Hindlimb muscle (tissue), 1 donor: ENCODE results near the gene CDK5RAP2. TPM values are rescaled to one million over a fixed set of nuclear protein-coding genes. Genes with fewer than 3 reads are reported as not detected.
A peak's percentile ranks its signal among the peaks of the same experiment; 100 is the strongest.
"Not testable (repeated sequence)": the region's sequence is repeated elsewhere in the genome, so short reads cannot be mapped to it uniquely, and the experiment has no call there.

Source experiments
- DNase-seq: peaks from one replicate; pipeline ENCODE4 v3.0.0-alpha.2; 2013
- polyA plus RNA-seq: library from polyadenylated mRNA; unstranded; fragments of 120-200 nt; gene quantifications from one replicate; pipeline ENCODE4 v1.2.1, GENCODE V29; 2013; ENCODE audit not compliant: insufficient read length

Gene CDK5RAP2
- polyA plus RNA-seq, 1 donor, result 59.8 TPM

GRCh38 chr9:120587328-120587727, 7.4 kb upstream of the CDK5RAP2 start:
- DNase-seq, result no peak

GRCh38 chr9:120583958-120584369, 4.0 kb upstream of the CDK5RAP2 start:
- peak; percentile 49 for DNase-seq

- no peak for DNase-seq
Measured at GRCh38 chr9:120579139-120580050, 572 bp downstream of the CDK5RAP2 start.

- no peak for DNase-seq
Measured at GRCh38 chr9:120574473-120574872, 5.5 kb downstream of the CDK5RAP2 start.

GRCh38 chr9:120572472-120572871, 7.5 kb downstream of the CDK5RAP2 start:
- no peak for DNase-seq

- peak; percentile 50 for DNase-seq
Measured at GRCh38 chr9:120571443-120572257, 8.3 kb downstream of the CDK5RAP2 start.

GRCh38 chr9:120570296-120570695, 9.7 kb downstream of the CDK5RAP2 start:
- no peak for DNase-seq

- no peak for DNase-seq
Measured at GRCh38 chr9:120569556-120569955, 10.4 kb downstream of the CDK5RAP2 start.

GRCh38 chr9:120568816-120569215, 11.2 kb downstream of the CDK5RAP2 start:
- DNase-seq, result no peak

GRCh38 chr9:120567874-120568273, 12.1 kb downstream of the CDK5RAP2 start:
- DNase-seq, result no peak

GRCh38 chr9:120567081-120567480, 12.9 kb downstream of the CDK5RAP2 start:
- no peak for DNase-seq

- no peak for DNase-seq
Measured at GRCh38 chr9:120564589-120564988, 15.4 kb downstream of the CDK5RAP2 start.

GRCh38 chr9:120562861-120563443, 17.0 kb downstream of the CDK5RAP2 start:
- DNase-seq, result no peak

GRCh38 chr9:120561709-120562108, 18.3 kb downstream of the CDK5RAP2 start:
- DNase-seq, result no peak

GRCh38 chr9:120559546-120559945, 20.4 kb downstream of the CDK5RAP2 start:
- DNase-seq, result no peak

- no peak for DNase-seq
Measured at GRCh38 chr9:120558454-120558853, 21.5 kb downstream of the CDK5RAP2 start.

- DNase-seq, result no peak
Measured at GRCh38 chr9:120557205-120557604, 22.8 kb downstream of the CDK5RAP2 start.

GRCh38 chr9:120556775-120557174, 23.2 kb downstream of the CDK5RAP2 start:
- no peak for DNase-seq

- DNase-seq, result no peak
Measured at GRCh38 chr9:120555839-120556238, 24.1 kb downstream of the CDK5RAP2 start.

GRCh38 chr9:120552210-120552704, 27.7 kb downstream of the CDK5RAP2 start:
- DNase-seq, result not testable (repeated sequence)

GRCh38 chr9:120545701-120546550, 34.0 kb downstream of the CDK5RAP2 start:
- DNase-seq, result no peak

GRCh38 chr9:120544441-120544840, 35.5 kb downstream of the CDK5RAP2 start:
- no peak for DNase-seq
